IPS-18a (cell line): ENCODE data around the gene TBKBP1.

Source experiments
- H3K27ac ChIP-seq: one replicate; pipeline ENCODE4 v1.5.1; 2013; ENCODE audit warnings: low read length
- H3K27me3 ChIP-seq: one replicate; pipeline ENCODE4 v1.6.1; 2013; ENCODE audit warnings: mild to moderate bottlenecking, low read length; ENCODE audit not compliant: control insufficient read depth, insufficient read depth
- H3K36me3 ChIP-seq: one replicate; pipeline ENCODE4 v1.6.1; 2013; ENCODE audit warnings: low read depth, low read length; ENCODE audit not compliant: control insufficient read depth
- H3K4me1 ChIP-seq: one replicate; pipeline ENCODE4 v1.6.1; 2013; ENCODE audit warnings: low read depth, low read length; ENCODE audit not compliant: control insufficient read depth
- H3K4me3 ChIP-seq: one replicate; pipeline ENCODE4 v1.5.1; 2013; ENCODE audit warnings: low read length
- H3K9ac ChIP-seq: one replicate; pipeline ENCODE4 v1.6.1; 2013; ENCODE audit warnings: mild to moderate bottlenecking, low read length, moderate library complexity
- H3K9me3 ChIP-seq: one replicate; pipeline ENCODE4 v1.6.1; 2013; ENCODE audit warnings: low read depth, low read length; ENCODE audit not compliant: control insufficient read depth

The TBKBP1 gene

GRCh38 chr17:47694581-47695428 is 844 bp downstream of the TBKBP1 start:
- H3K9ac ChIP-seq, result peak overlapping the region; percentile 50
- peak overlapping the region; percentile 80 for H3K4me3 ChIP-seq
- peaks cover 21% of the 10 kb centered on the region for H3K4me1 ChIP-seq
- no peaks in the 10 kb centered on the region for H3K36me3 ChIP-seq
- no peaks in the 10 kb centered on the region for H3K9me3 ChIP-seq
- no peak overlapping the region for H3K27ac ChIP-seq
- no peaks in the 10 kb centered on the region for H3K27me3 ChIP-seq

- Histone ChIP-seq H3K36me3 (no peaks in the 10 kb centered on the region), H3K9ac (peak overlapping the region; percentile 50), H3K4me3 (peak overlapping the region; percentile 80), H3K27me3 (no peaks in the 10 kb centered on the region), H3K4me1 (peaks cover 21% of the 10 kb centered on the region), H3K27ac (no peak overlapping the region), H3K9me3 (no peaks in the 10 kb centered on the region)
These were observed 1.7 kb downstream of the TBKBP1 start for GRCh38 chr17:47695429-47696376.

- Histone ChIP-seq H3K27ac (no peak overlapping the region), H3K9ac (no peak overlapping the region), H3K27me3 (no peaks in the 10 kb centered on the region)
These were observed 3.0 kb downstream of the TBKBP1 start for GRCh38 chr17:47696717-47697642.

GRCh38 chr17:47697906-47698711 is 4.1 kb downstream of the TBKBP1 start:
- no peak overlapping the region for H3K4me3 ChIP-seq
- no peak overlapping the region for H3K9ac ChIP-seq
- no peaks in the 10 kb centered on the region for H3K27me3 ChIP-seq

More at GRCh38 chr17:47696717-47697642, 3.0 kb downstream of the TBKBP1 start:
- Histone ChIP-seq H3K4me1 (peaks cover 19% of the 10 kb centered on the region), H3K36me3 (peaks cover 4% of the 10 kb centered on the region), H3K4me3 (no peak overlapping the region), H3K9me3 (no peaks in the 10 kb centered on the region)

GRCh38 chr17:47698749-47699535 is 5.0 kb downstream of the TBKBP1 start:
- H3K4me1 ChIP-seq, result peaks cover 5% of the 10 kb centered on the region
- no peaks in the 10 kb centered on the region for H3K27me3 ChIP-seq

More at GRCh38 chr17:47697906-47698711, 4.1 kb downstream of the TBKBP1 start:
- Histone ChIP-seq H3K27ac (no peak overlapping the region), H3K9me3 (no peaks in the 10 kb centered on the region), H3K4me1 (peaks cover 8% of the 10 kb centered on the region), H3K36me3 (peaks cover 4% of the 10 kb centered on the region)

GRCh38 chr17:47699536-47699840 is 5.5 kb downstream of the TBKBP1 start:
- Histone ChIP-seq H3K36me3 (peaks cover 4% of the 10 kb centered on the region), H3K4me1 (peaks cover 5% of the 10 kb centered on the region), H3K9ac (no peak overlapping the region), H3K27ac (no peak overlapping the region), H3K9me3 (no peaks in the 10 kb centered on the region), H3K27me3 (no peaks in the 10 kb centered on the region), H3K4me3 (no peak overlapping the region)

More at GRCh38 chr17:47698749-47699535, 5.0 kb downstream of the TBKBP1 start:
- Histone ChIP-seq H3K36me3 (peaks cover 4% of the 10 kb centered on the region), H3K9me3 (no peaks in the 10 kb centered on the region), H3K9ac (no peak overlapping the region), H3K27ac (no peak overlapping the region), H3K4me3 (no peak overlapping the region)

- Histone ChIP-seq H3K4me3 (no peak overlapping the region), H3K27ac (no peak overlapping the region), H3K36me3 (peaks cover 4% of the 10 kb centered on the region), H3K9ac (no peak overlapping the region), H3K9me3 (no peaks in the 10 kb centered on the region), H3K4me1 (peaks cover 5% of the 10 kb centered on the region), H3K27me3 (no peaks in the 10 kb centered on the region)
These were observed 6.8 kb downstream of the TBKBP1 start for GRCh38 chr17:47700471-47701449.

GRCh38 chr17:47701608-47702007 is 7.6 kb downstream of the TBKBP1 start:
- H3K27me3 ChIP-seq, result no peaks in the 10 kb centered on the region
- H3K36me3 ChIP-seq, result peaks cover 4% of the 10 kb centered on the region
- no peak overlapping the region for H3K4me3 ChIP-seq
- no peak overlapping the region for H3K27ac ChIP-seq
- no peaks in the 10 kb centered on the region for H3K9me3 ChIP-seq
- no peaks in the 10 kb centered on the region for H3K4me1 ChIP-seq
- no peak overlapping the region for H3K9ac ChIP-seq

- H3K4me3 ChIP-seq, result no peak overlapping the region
- peaks cover 4% of the 10 kb centered on the region for H3K36me3 ChIP-seq
- no peaks in the 10 kb centered on the region for H3K4me1 ChIP-seq
- H3K9ac ChIP-seq, result no peak overlapping the region
- no peaks in the 10 kb centered on the region for H3K27me3 ChIP-seq
- H3K9me3 ChIP-seq, result no peaks in the 10 kb centered on the region
- H3K27ac ChIP-seq, result no peak overlapping the region
These were observed 8.5 kb downstream of the TBKBP1 start for GRCh38 chr17:47702391-47702995.
